H1 (cell line): ENCODE data around the gene KRTAP5-8. TPM values are rescaled to one million over a fixed set of nuclear protein-coding genes. Genes with fewer than 3 reads are reported as not detected.

ENCODE experiments used
- EGR1 ChIP-seq: IDR thresholded peaks from 2 replicates; pipeline ENCODE4 v1.6.1; 2011; ENCODE audit warnings: low read depth, low read length, borderline replicate concordance
- RBBP5 ChIP-seq: IDR thresholded peaks from 2 replicates; pipeline ENCODE4 v1.7.1; 2012; ENCODE audit warnings: low read depth, mild to moderate bottlenecking, inconsistent platforms, low read length, moderate library complexity, borderline replicate concordance
- RNF2 ChIP-seq: fragments of 200-900, 300-1000 bp; sonication (generic); IDR thresholded peaks from 2 replicates; pipeline ENCODE4 v1.7.1; 2016; ENCODE audit warnings: borderline replicate concordance, low read depth, mild to moderate bottlenecking, antibody characterized with exemption, low read length; ENCODE audit not compliant: poor library complexity, severe bottlenecking; ENCODE audit errors: missing control alignments
- SAP30 ChIP-seq: fragments of 300-600 bp; sonication (generic); IDR thresholded peaks from 2 replicates; pipeline ENCODE4 v1.7.1; 2012; ENCODE audit warnings: low read length, moderate library complexity, mild to moderate bottlenecking, inconsistent platforms; ENCODE audit not compliant: insufficient read depth, insufficient replicate concordance
- polyA plus RNA-seq, 7 experiments: library from polyadenylated mRNA; depleted of rRNA in 3 of 7; stranded (reverse) in 5 of 7; unstranded in 2 of 7; fragments of >200 nt in 5 of 7; fragments of 200-250 nt in 2 of 7; gene quantifications; 1 replicate in 5 of 7; 2 replicates in 1 of 7; 4 replicates in 1 of 7; pipeline versions ENCODE4 v1.2.1 to v1.2.3, GENCODE V29; 2011 to 2013; ENCODE audit warnings: missing spikeins in 2 of 7, mixed read lengths in 2 of 7
- total RNA-seq: library from RNA; stranded (reverse); fragmentation: NEBNext Ultra II Directional; extraction: Animal tissue kit (Norgen Biotek cat#: 25700); gene quantifications from 2 replicates; pipeline ENCODE4 v1.2.1, GENCODE V29; 2021

Gene KRTAP5-8
- total and polyA plus RNA-seq, 2 of the 8 experiments (the other 6 are each of a cell fraction or from before 2014, with no cell fraction given): not detected

DNA sequence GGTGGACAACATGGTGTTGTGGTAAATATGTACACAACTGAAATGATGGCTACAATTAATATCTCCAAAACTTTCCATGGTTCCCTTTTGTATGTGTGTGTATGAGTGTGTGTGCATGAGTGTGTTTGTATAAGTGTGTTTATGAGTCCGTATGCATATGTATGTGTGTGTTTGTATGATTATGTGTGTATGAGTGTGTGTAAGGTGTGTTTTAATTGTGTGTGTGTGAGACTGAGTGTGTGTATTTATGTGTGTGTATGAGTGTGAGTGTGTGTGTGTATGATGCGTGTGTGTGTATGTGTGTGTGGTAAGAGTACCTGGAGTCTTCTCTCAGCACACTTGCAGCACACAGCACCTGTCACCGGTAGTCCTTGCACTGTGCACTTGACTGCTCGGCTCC, 18.2 kb downstream of the KRTAP5-8 start (continued):
- TF ChIP-seq SAP30: no peak
- no peak for TF ChIP-seq RNF2
- no peak for TF ChIP-seq EGR1
- TF ChIP-seq RBBP5: no peak
